Activated naive CD4-positive, alpha-beta T cell treated with anti-CD3 and anti-CD28 coated beads, Interleukin-2, amount 50 U/mL, for 16 hours (primary cell): ENCODE results near the gene NXPH1.

Experiments
- DNase-seq: peaks from one replicate; pipeline ENCODE4 v3.0.0-alpha.2; 2020

The NXPH1 gene

GRCh38 chr7:8742837-8743236 is 309.4 kb downstream of the NXPH1 start:
- no peak for DNase-seq

GRCh38 chr7:8747338-8747737 is 313.9 kb downstream of the NXPH1 start:
- no peak for DNase-seq

- no peak for DNase-seq
Observed at GRCh38 chr7:8751557-8752231, 318.3 kb downstream of the NXPH1 start.

GRCh38 chr7:8753355-8753754 is 319.9 kb downstream of the NXPH1 start:
- DNase-seq, result no peak

- DNase-seq, result no peak
Observed at GRCh38 chr7:8761731-8762130, 328.3 kb downstream of the NXPH1 start.

- no peak for DNase-seq
Observed at GRCh38 chr7:8762803-8763202, 329.4 kb downstream of the NXPH1 start.

- no peak for DNase-seq
Observed at GRCh38 chr7:8765374-8765773, 332.0 kb downstream of the NXPH1 start.

GRCh38 chr7:8773518-8773917 is 340.1 kb downstream of the NXPH1 start:
- DNase-seq, result no peak

GRCh38 chr7:8778459-8778858 is 345.1 kb downstream of the NXPH1 start:
- DNase-seq, result no peak

- no peak for DNase-seq
Observed at GRCh38 chr7:8781166-8781565, 347.8 kb downstream of the NXPH1 start.

- DNase-seq, result no peak
Observed at GRCh38 chr7:8783229-8783628, 349.8 kb downstream of the NXPH1 start.

- DNase-seq, result no peak
Observed at GRCh38 chr7:8785081-8785480, 351.7 kb downstream of the NXPH1 start.

- DNase-seq, result no peak
Observed at GRCh38 chr7:8800986-8801385, 367.6 kb downstream of the NXPH1 start.
